ENCODE results near the gene IGFLR1.

Gene IGFLR1
- 3.1 to 5.6 (median 4.8) reads per million in 3 donors for total RNA-seq

DNA sequence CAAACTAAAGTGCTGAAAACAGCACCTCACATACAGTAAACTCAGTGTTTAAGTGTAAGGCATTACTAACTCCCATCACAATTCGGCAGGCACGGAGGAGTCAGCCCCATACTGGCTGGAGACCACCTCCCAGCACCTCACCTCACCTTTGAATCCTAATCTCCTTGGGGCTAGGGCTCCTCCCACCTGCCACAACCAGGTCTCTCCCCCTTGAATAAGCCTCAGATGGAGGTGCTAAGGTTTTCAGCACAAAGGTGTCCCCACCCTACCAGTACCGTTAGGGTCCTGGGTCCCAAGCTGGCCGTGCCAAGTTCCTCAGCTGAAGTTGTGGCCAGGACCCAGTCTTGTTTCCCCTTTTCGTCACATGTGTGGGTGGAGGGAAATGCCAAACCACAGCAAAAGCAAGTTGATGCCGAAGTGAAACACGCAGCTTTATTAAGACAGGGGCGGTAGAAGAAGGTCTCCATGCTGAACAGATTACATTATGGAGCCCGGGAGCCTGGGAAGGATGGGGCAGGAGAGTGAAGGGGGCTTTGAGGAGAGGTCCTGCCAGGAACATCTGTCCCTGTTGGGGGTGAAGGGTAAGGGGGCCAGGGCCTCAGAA, at the start of gene IGFLR1:
IGFLR1 (minus strand) TSS at position 332 of the 604 bp plus-strand sequence. CDS start 1,272 bp downstream, outside the sequence.
- H3K36me3 ChIP-seq (ENCODE audit: control insufficient read depth, insufficient read depth, low read length) = peaks cover 15% of the 10 kb centered on the region
- H3K9me3 ChIP-seq (ENCODE audit: control insufficient read depth, low read length) = no peaks in the 10 kb centered on the region
- peak; percentile 36 to 46 (median 45) for DNase-seq
- peak within 1 kb of the TSS; percentile 82 for H3K27ac ChIP-seq (ENCODE audit: insufficient read depth, low read length, poor library complexity, severe bottlenecking)
- H3K4me3 ChIP-seq (ENCODE audit: insufficient read depth, low read depth, low read length, poor library complexity, severe bottlenecking) = peak within 1 kb of the TSS; percentile 63
- no peaks in the 10 kb centered on the region for H3K27me3 ChIP-seq (replicated peaks; ENCODE audit: control insufficient read depth, insufficient read depth, low read length, poor library complexity, severe bottlenecking)
- peaks cover 40% of the 10 kb centered on the region for H3K4me1 ChIP-seq (ENCODE audit: control insufficient read depth, insufficient read depth, low read length, poor library complexity, severe bottlenecking)

- Histone ChIP-seq H3K9me3 (ENCODE audit: control insufficient read depth, low read length) (no peaks in the 10 kb centered on the region), H3K27me3 (replicated peaks; ENCODE audit: control insufficient read depth, insufficient read depth, low read length, poor library complexity, severe bottlenecking) (peaks cover 2% of the 10 kb centered on the region), H3K4me3 (ENCODE audit: insufficient read depth, low read depth, low read length, poor library complexity, severe bottlenecking) (no peak overlapping the region), H3K36me3 (ENCODE audit: control insufficient read depth, insufficient read depth, low read length) (no peaks in the 10 kb centered on the region), H3K27ac (ENCODE audit: insufficient read depth, low read length, poor library complexity, severe bottlenecking) (no peak overlapping the region), H3K4me1 (ENCODE audit: control insufficient read depth, insufficient read depth, low read length, poor library complexity, severe bottlenecking) (no peaks in the 10 kb centered on the region)
- DNase-seq = no peak
These were observed 49.6 kb upstream of the IGFLR1 start for GRCh38 chr19:35791814-35792279.

- H3K36me3 ChIP-seq (ENCODE audit: control insufficient read depth, insufficient read depth, low read length) = no peaks in the 10 kb centered on the region
- no peak overlapping the region for H3K27ac ChIP-seq (ENCODE audit: insufficient read depth, low read length, poor library complexity, severe bottlenecking)
- no peak overlapping the region for H3K4me3 ChIP-seq (ENCODE audit: insufficient read depth, low read depth, low read length, poor library complexity, severe bottlenecking)
- no peaks in the 10 kb centered on the region for H3K9me3 ChIP-seq (ENCODE audit: control insufficient read depth, low read length)
- no peak for DNase-seq
- no peaks in the 10 kb centered on the region for H3K4me1 ChIP-seq (ENCODE audit: control insufficient read depth, insufficient read depth, low read length, poor library complexity, severe bottlenecking)
- no peaks in the 10 kb centered on the region for H3K27me3 ChIP-seq (replicated peaks; ENCODE audit: control insufficient read depth, insufficient read depth, low read length, poor library complexity, severe bottlenecking)
These were observed 48.9 kb upstream of the IGFLR1 start for GRCh38 chr19:35790981-35791813.

- no peaks in the 10 kb centered on the region for H3K4me1 ChIP-seq (ENCODE audit: control insufficient read depth, insufficient read depth, low read length, poor library complexity, severe bottlenecking)
- no peaks in the 10 kb centered on the region for H3K36me3 ChIP-seq (ENCODE audit: control insufficient read depth, insufficient read depth, low read length)
- no peak for DNase-seq
- no peaks in the 10 kb centered on the region for H3K9me3 ChIP-seq (ENCODE audit: control insufficient read depth, low read length)
- H3K27me3 ChIP-seq (replicated peaks; ENCODE audit: control insufficient read depth, insufficient read depth, low read length, poor library complexity, severe bottlenecking) = no peaks in the 10 kb centered on the region
- H3K4me3 ChIP-seq (ENCODE audit: insufficient read depth, low read depth, low read length, poor library complexity, severe bottlenecking) = no peak overlapping the region
- H3K27ac ChIP-seq (ENCODE audit: insufficient read depth, low read length, poor library complexity, severe bottlenecking) = no peak overlapping the region
These were observed 48.0 kb upstream of the IGFLR1 start for GRCh38 chr19:35789978-35790944.

- Histone ChIP-seq H3K36me3 (ENCODE audit: control insufficient read depth, insufficient read depth, low read length) (no peaks in the 10 kb centered on the region), H3K4me1 (ENCODE audit: control insufficient read depth, insufficient read depth, low read length, poor library complexity, severe bottlenecking) (no peaks in the 10 kb centered on the region), H3K4me3 (ENCODE audit: insufficient read depth, low read depth, low read length, poor library complexity, severe bottlenecking) (no peak overlapping the region), H3K27me3 (replicated peaks; ENCODE audit: control insufficient read depth, insufficient read depth, low read length, poor library complexity, severe bottlenecking) (no peaks in the 10 kb centered on the region), H3K9me3 (ENCODE audit: control insufficient read depth, low read length) (no peaks in the 10 kb centered on the region), H3K27ac (ENCODE audit: insufficient read depth, low read length, poor library complexity, severe bottlenecking) (no peak overlapping the region)
- no peak for DNase-seq
These were observed 47.1 kb upstream of the IGFLR1 start for GRCh38 chr19:35789195-35789977.

DNA sequence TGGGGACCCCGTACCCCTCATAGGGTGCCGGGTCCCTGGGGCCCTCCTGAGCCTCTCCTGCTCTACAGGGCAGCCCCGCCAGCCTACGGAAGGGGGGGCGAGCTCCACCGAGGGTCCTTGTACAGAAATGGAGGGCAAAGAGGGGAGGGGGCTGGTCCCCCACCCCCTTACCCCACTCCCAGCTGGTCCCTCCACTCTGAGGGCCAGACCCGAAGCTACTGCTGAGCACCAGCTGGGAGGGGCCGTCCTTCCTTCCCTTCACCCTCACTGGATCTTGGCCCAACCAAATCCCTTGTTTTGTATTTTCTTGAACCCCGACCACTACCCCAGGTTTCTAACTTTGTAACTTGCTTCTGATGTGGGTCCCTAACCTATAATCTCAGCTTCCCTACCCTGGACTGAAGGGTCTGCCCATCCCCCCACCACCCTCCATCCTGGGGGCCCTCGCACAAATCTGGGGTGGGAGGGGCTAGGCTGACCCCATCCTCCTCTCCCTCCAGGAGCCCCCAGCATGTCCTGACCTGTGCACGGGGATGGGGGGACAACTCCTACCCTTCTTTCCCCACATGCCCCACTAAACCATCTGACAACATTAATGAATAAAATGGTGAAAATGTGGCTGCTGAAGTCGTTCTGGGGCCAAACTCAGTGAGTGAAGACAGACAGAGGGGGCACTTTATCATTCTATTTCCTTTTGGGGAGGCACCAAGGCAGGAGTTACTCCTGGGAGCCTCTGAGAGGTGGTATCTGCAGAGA, 46.1 kb upstream of the IGFLR1 start:
- no peak for DNase-seq
- no peaks in the 10 kb centered on the region for H3K27me3 ChIP-seq (replicated peaks; ENCODE audit: control insufficient read depth, insufficient read depth, low read length, poor library complexity, severe bottlenecking)
- no peaks in the 10 kb centered on the region for H3K4me1 ChIP-seq (ENCODE audit: control insufficient read depth, insufficient read depth, low read length, poor library complexity, severe bottlenecking)
- no peak overlapping the region for H3K27ac ChIP-seq (ENCODE audit: insufficient read depth, low read length, poor library complexity, severe bottlenecking)
- H3K4me3 ChIP-seq (ENCODE audit: insufficient read depth, low read depth, low read length, poor library complexity, severe bottlenecking) = no peak overlapping the region
- H3K9me3 ChIP-seq (ENCODE audit: control insufficient read depth, low read length) = no peaks in the 10 kb centered on the region
- no peaks in the 10 kb centered on the region for H3K36me3 ChIP-seq (ENCODE audit: control insufficient read depth, insufficient read depth, low read length)

DNA sequence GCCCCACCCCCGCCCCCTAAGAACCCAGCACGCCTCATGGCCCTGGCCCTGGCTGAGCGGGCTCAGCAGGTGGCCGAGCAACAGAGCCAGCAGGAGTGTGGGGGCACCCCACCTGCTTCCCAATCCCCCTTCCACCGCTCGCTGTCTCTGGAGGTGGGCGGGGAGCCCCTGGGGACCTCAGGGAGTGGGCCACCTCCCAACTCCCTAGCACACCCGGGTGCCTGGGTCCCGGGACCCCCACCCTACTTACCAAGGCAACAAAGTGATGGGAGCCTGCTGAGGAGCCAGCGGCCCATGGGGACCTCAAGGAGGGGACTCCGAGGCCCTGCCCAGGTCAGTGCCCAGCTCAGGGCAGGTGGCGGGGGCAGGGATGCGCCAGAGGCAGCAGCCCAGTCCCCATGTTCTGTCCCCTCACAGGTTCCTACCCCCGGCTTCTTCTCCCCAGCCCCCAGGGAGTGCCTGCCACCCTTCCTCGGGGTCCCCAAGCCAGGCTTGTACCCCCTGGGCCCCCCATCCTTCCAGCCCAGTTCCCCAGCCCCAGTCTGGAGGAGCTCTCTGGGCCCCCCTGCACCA, 45.1 kb upstream of the IGFLR1 start:
- H3K4me3 ChIP-seq (ENCODE audit: insufficient read depth, low read depth, low read length, poor library complexity, severe bottlenecking) = no peak overlapping the region
- H3K36me3 ChIP-seq (ENCODE audit: control insufficient read depth, insufficient read depth, low read length) = peaks cover 5% of the 10 kb centered on the region
- no peak for DNase-seq

GRCh38 chr19:35786299-35787160, 44.3 kb upstream of the IGFLR1 start:
- no peak overlapping the region for H3K27ac ChIP-seq (ENCODE audit: insufficient read depth, low read length, poor library complexity, severe bottlenecking)
- no peaks in the 10 kb centered on the region for H3K9me3 ChIP-seq (ENCODE audit: control insufficient read depth, low read length)
- DNase-seq = no peak
- peaks cover 5% of the 10 kb centered on the region for H3K36me3 ChIP-seq (ENCODE audit: control insufficient read depth, insufficient read depth, low read length)
- no peaks in the 10 kb centered on the region for H3K27me3 ChIP-seq (replicated peaks; ENCODE audit: control insufficient read depth, insufficient read depth, low read length, poor library complexity, severe bottlenecking)
- no peaks in the 10 kb centered on the region for H3K4me1 ChIP-seq (ENCODE audit: control insufficient read depth, insufficient read depth, low read length, poor library complexity, severe bottlenecking)
- no peak overlapping the region for H3K4me3 ChIP-seq (ENCODE audit: insufficient read depth, low read depth, low read length, poor library complexity, severe bottlenecking)

More for the DNA sequence above, 45.1 kb upstream of the IGFLR1 start:
- no peaks in the 10 kb centered on the region for H3K27me3 ChIP-seq (replicated peaks; ENCODE audit: control insufficient read depth, insufficient read depth, low read length, poor library complexity, severe bottlenecking)
- no peaks in the 10 kb centered on the region for H3K9me3 ChIP-seq (ENCODE audit: control insufficient read depth, low read length)
- H3K4me1 ChIP-seq (ENCODE audit: control insufficient read depth, insufficient read depth, low read length, poor library complexity, severe bottlenecking) = no peaks in the 10 kb centered on the region
- no peak overlapping the region for H3K27ac ChIP-seq (ENCODE audit: insufficient read depth, low read length, poor library complexity, severe bottlenecking)
